ENCODE results near the gene SRRM3.

DNA sequence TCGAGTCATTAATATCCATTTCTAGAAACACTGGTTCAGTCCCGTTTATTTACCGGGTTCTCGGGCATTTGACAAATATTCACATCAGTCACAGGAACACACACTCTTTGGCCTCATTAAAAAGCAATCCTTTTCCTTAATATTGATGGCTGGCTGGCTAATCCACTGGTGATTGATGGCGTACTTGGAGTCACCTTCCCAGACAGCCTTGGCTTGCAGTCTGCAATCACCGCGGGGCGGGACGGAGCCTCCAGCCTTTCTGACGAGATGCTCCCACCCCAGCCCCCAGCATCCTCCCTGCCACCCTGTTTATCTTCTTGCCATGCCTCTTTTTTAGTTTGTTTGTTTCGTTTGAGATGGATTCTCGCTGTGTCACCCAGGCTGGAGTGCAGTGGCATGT is 36.6 kb downstream of the SRRM3 start:
- TF ChIP-seq CTCF (IDR thresholded peaks at IDR 0.05): no peak
- no peak for TF ChIP-seq POLR2A (IDR thresholded peaks at IDR 0.05)
